ENCODE measurements around the gene IL13. TPM values are rescaled to one million over a fixed set of nuclear protein-coding genes. Genes with fewer than 3 reads are reported as not detected.
A peak's percentile ranks its signal among the peaks of the same experiment; 100 is the strongest.

Gene IL13
- polyA plus RNA-seq, 1 donor (not counting 4 experiments of a cell fraction or from before 2014, with no cell fraction given), result not detected

- H3K27ac ChIP-seq (ENCODE audit: control insufficient read depth, insufficient read depth, low read length), result no peak overlapping the region
- H3K4me3 ChIP-seq (ENCODE audit: control insufficient read depth in 2 of 3, extremely low read depth in 1 of 3, insufficient read depth in 2 of 3, low read depth in 1 of 3, low read length in 3 of 3), result no peak overlapping the region
- peaks cover 36% of the 10 kb centered on the region for H3K27me3 ChIP-seq (ENCODE audit: control insufficient read depth, extremely low read depth, insufficient read depth, low read length)
- dilution Hi-C loops (cut with MboI; ENCODE audit: extremely low pct_ligation_motif_present, low sequenced_read_pairs), result no loop called here
- H3K9me3 ChIP-seq (ENCODE audit: control insufficient read depth, low read depth, low read length), result no peaks in the 10 kb centered on the region
- H3K4me1 ChIP-seq (ENCODE audit: control insufficient read depth, extremely low read depth, insufficient read depth, low read length), result peaks cover 3% of the 10 kb centered on the region
- H4K20me1 ChIP-seq (ENCODE audit: control insufficient read depth, extremely low read depth, insufficient read depth, low read length), result no peaks in the 10 kb centered on the region
- no peaks in the 10 kb centered on the region for H3K36me3 ChIP-seq (ENCODE audit: control insufficient read depth in 2 of 2, extremely low read depth in 1 of 2, insufficient read depth in 2 of 2, low read length in 2 of 2)
- DNase-seq (ENCODE audit: low read depth, low spot score) (no peak), FAIRE-seq (no peak)
- H3K9me1 ChIP-seq (ENCODE audit: control insufficient read depth, extremely low read depth, insufficient read depth, low read length), result no peaks in the 10 kb centered on the region
- TF ChIP-seq, protein P1, sequence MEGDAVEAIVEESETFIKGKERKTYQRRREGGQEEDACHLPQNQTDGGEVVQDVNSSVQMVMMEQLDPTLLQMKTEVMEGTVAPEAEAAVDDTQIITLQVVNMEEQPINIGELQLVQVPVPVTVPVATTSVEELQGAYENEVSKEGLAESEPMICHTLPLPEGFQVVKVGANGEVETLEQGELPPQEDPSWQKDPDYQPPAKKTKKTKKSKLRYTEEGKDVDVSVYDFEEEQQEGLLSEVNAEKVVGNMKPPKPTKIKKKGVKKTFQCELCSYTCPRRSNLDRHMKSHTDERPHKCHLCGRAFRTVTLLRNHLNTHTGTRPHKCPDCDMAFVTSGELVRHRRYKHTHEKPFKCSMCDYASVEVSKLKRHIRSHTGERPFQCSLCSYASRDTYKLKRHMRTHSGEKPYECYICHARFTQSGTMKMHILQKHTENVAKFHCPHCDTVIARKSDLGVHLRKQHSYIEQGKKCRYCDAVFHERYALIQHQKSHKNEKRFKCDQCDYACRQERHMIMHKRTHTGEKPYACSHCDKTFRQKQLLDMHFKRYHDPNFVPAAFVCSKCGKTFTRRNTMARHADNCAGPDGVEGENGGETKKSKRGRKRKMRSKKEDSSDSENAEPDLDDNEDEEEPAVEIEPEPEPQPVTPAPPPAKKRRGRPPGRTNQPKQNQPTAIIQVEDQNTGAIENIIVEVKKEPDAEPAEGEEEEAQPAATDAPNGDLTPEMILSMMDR (optimal IDR thresholded peaks at IDR 0.05 in 1 of 3, IDR thresholded peaks at IDR 0.05 in 1 of 3, conservative IDR thresholded peaks at IDR 0.05 in 1 of 3; ENCODE audit: extremely low read depth in 1 of 3, insufficient read depth in 2 of 3, low read length in 3 of 3), result no peak
- no peak for TF ChIP-seq EZH2 (IDR thresholded peaks at IDR 0.05; ENCODE audit: low read length)
- H3K79me2 ChIP-seq (ENCODE audit: control insufficient read depth, insufficient read depth, low read length), result no peaks in the 10 kb centered on the region
- H3K4me2 ChIP-seq (ENCODE audit: control insufficient read depth, extremely low read depth, insufficient read depth, low read depth, low read length), result no peak overlapping the region
- no peak overlapping the region for H2AFZ ChIP-seq (ENCODE audit: control insufficient read depth, low read length)
- H3K9ac ChIP-seq (ENCODE audit: control insufficient read depth, extremely low read depth, insufficient read depth, low read length), result no peak overlapping the region
These were observed 4.3 kb upstream of the IL13 start for GRCh38 chr5:132653716-132654115.

GRCh38 chr5:132655821-132656773 lies 1.9 kb upstream of the IL13 start:
- Histone ChIP-seq H3K9me1 (ENCODE audit: control insufficient read depth, extremely low read depth, insufficient read depth, low read length) (no peaks in the 10 kb centered on the region), H3K79me2 (ENCODE audit: control insufficient read depth, insufficient read depth, low read length) (no peaks in the 10 kb centered on the region), H3K4me3 (ENCODE audit: control insufficient read depth in 2 of 3, extremely low read depth in 1 of 3, insufficient read depth in 2 of 3, low read depth in 1 of 3, low read length in 3 of 3) (peak overlapping the region in 2 of 3 experiments; percentile 48 to 54), H3K4me2 (ENCODE audit: control insufficient read depth, extremely low read depth, insufficient read depth, low read depth, low read length) (peak overlapping the region; percentile 81), H3K27ac (ENCODE audit: control insufficient read depth, insufficient read depth, low read length) (no peak overlapping the region), H3K9ac (ENCODE audit: control insufficient read depth, extremely low read depth, insufficient read depth, low read length) (no peak overlapping the region), H4K20me1 (ENCODE audit: control insufficient read depth, extremely low read depth, insufficient read depth, low read length) (no peaks in the 10 kb centered on the region), H3K36me3 (ENCODE audit: control insufficient read depth in 2 of 2, extremely low read depth in 1 of 2, insufficient read depth in 2 of 2, low read length in 2 of 2) (no peaks in the 10 kb centered on the region), H3K9me3 (ENCODE audit: control insufficient read depth, low read depth, low read length) (no peaks in the 10 kb centered on the region), H2AFZ (ENCODE audit: control insufficient read depth, low read length) (peak overlapping the region; percentile 30), H3K4me1 (ENCODE audit: control insufficient read depth, extremely low read depth, insufficient read depth, low read length) (peaks cover 3% of the 10 kb centered on the region), H3K27me3 (ENCODE audit: control insufficient read depth, extremely low read depth, insufficient read depth, low read length) (peaks cover 36% of the 10 kb centered on the region)
- DNase-seq (ENCODE audit: low read depth, low spot score) (no peak), FAIRE-seq (no peak)
- dilution Hi-C loops (cut with MboI; ENCODE audit: extremely low pct_ligation_motif_present, low sequenced_read_pairs), result no loop called here
- TF ChIP-seq, protein P1 (optimal IDR thresholded peaks at IDR 0.05 in 1 of 3, IDR thresholded peaks at IDR 0.05 in 1 of 3, conservative IDR thresholded peaks at IDR 0.05 in 1 of 3; ENCODE audit: extremely low read depth in 1 of 3, insufficient read depth in 2 of 3, low read length in 3 of 3), result peak in 1 of 3 experiments; percentile 44
- TF ChIP-seq EZH2 (IDR thresholded peaks at IDR 0.05; ENCODE audit: low read length), result peak; percentile 28

Data from keratinocyte (primary cell).